Upper lobe of right lung (tissue), 1 donor: ENCODE results near the gene PIGC. TPM values are rescaled to one million over a fixed set of nuclear protein-coding genes. Genes with fewer than 3 reads are reported as not detected.

Experiments used
- ATAC-seq: fragments of 200-7000 bp; cut with Tn5 transposase; one replicate; pipeline ENCODE4 v1.9.1; 2020; ENCODE audit warnings: mild to moderate bottlenecking, moderate library complexity
- DNase-seq: peaks from one replicate; pipeline ENCODE4 v3.0.0-alpha.2; 2020
- H3K27ac ChIP-seq: fragments of 200-600 bp; one replicate; pipeline ENCODE4 v1.8.0; 2022
- H3K27me3 ChIP-seq: fragments of 200-600 bp; one replicate; pipeline ENCODE4 v1.8.0; 2022; ENCODE audit warnings: mild to moderate bottlenecking
- H3K36me3 ChIP-seq: fragments of 200-600 bp; one replicate; pipeline ENCODE4 v1.8.0; 2022
- H3K4me1 ChIP-seq: fragments of 200-600 bp; one replicate; pipeline ENCODE4 v1.8.0; 2022
- H3K4me3 ChIP-seq: fragments of 200-600 bp; one replicate; pipeline ENCODE4 v1.8.0; 2022; ENCODE audit warnings: mild to moderate bottlenecking
- H3K9me3 ChIP-seq: fragments of 200-600 bp; one replicate; pipeline ENCODE4 v1.8.0; 2022
- intact Hi-C: fragments of 100-400 bp; cut with DNase I; formaldehyde crosslinking; loops from one replicate; pipeline ENCODE4 v1.11.0; 2022
- total RNA-seq: library from RNA; stranded (reverse); fragmentation: NEBNext Ultra II Directional; extraction: Animal tissue kit (Norgen Biotek cat#: 25700); gene quantifications from one replicate; pipeline ENCODE4 v1.2.1, GENCODE V29; 2021
- TF ChIP-seq, protein P1 (sequence below): fragments of 200-600 bp; IDR thresholded peaks from one replicate; pipeline ENCODE4 v1.8.0; 2022; ENCODE audit warnings: antibody characterized with exemption
- donor health status: DM: no; HTN: yes; CAD: no; lungs with severe emphysema.

The PIGC gene
- total RNA-seq, 1 donor from 2014 or later, result 21.0 TPM

DNA sequence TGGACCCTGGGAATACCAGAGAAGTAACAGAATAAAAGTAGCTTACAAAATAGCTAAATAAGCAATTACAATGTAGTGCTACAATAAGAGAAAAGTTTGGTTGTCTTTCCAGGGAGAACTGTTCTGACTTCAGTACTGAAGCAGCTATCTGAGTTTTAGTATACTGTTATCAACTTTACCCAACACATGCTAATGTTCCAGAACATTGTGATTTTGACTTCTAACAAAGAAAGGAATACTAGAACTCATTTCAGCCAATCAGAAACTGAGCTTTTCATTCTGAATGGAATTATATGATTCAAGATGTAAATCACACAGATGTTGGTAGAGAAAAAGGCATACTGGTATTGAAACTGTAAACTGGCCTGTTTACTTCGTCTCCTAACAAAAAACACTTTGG is 23.5 kb downstream of the PIGC start, which contains the start of gene C1orf105:
C1orf105 (plus strand) TSS at position 301 of the 400 bp plus-strand sequence. CDS start 201 bp downstream, outside the sequence.
- H3K4me3 ChIP-seq, result no peak within 1 kb of the TSS
- intact Hi-C loops, result no loop called here
- H3K27me3 ChIP-seq, result no peaks in the 10 kb centered on the region
- no peaks in the 10 kb centered on the region for H3K9me3 ChIP-seq
- H3K4me1 ChIP-seq, result no peaks in the 10 kb centered on the region
- H3K27ac ChIP-seq, result no peak within 1 kb of the TSS
- TF ChIP-seq, protein P1, sequence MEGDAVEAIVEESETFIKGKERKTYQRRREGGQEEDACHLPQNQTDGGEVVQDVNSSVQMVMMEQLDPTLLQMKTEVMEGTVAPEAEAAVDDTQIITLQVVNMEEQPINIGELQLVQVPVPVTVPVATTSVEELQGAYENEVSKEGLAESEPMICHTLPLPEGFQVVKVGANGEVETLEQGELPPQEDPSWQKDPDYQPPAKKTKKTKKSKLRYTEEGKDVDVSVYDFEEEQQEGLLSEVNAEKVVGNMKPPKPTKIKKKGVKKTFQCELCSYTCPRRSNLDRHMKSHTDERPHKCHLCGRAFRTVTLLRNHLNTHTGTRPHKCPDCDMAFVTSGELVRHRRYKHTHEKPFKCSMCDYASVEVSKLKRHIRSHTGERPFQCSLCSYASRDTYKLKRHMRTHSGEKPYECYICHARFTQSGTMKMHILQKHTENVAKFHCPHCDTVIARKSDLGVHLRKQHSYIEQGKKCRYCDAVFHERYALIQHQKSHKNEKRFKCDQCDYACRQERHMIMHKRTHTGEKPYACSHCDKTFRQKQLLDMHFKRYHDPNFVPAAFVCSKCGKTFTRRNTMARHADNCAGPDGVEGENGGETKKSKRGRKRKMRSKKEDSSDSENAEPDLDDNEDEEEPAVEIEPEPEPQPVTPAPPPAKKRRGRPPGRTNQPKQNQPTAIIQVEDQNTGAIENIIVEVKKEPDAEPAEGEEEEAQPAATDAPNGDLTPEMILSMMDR, result no peak
- no peaks in the 10 kb centered on the region for H3K36me3 ChIP-seq
- ATAC-seq (no peak), DNase-seq (no peak)

DNA sequence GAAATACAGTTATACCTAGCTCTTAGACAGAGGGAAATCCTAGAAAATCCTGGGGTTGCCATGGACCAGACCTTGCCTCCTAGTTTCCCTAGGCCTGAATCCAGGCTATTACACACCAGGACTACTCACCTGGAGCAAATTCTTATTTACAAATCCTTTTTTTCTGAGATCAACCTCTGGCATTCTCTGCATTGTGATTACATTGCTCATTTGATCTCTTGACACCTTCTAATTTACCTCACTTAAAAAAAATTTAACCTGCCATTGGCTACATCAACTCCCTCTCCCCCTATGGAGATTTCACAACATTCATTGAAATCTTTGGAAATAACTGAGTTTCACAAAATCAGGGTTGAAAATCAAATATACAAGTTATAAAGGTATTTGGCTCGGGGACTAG is 26.3 kb downstream of the PIGC start:
- TF ChIP-seq, protein P1, result no peak
- H3K4me3 ChIP-seq, result no peak overlapping the region
- H3K9me3 ChIP-seq, result no peaks in the 10 kb centered on the region
- intact Hi-C loops, result no loop called here
- H3K27ac ChIP-seq, result no peak overlapping the region
- H3K27me3 ChIP-seq, result no peaks in the 10 kb centered on the region
- no peaks in the 10 kb centered on the region for H3K4me1 ChIP-seq
- no peaks in the 10 kb centered on the region for H3K36me3 ChIP-seq
- DNase-seq (no peak), ATAC-seq (no peak)

DNA sequence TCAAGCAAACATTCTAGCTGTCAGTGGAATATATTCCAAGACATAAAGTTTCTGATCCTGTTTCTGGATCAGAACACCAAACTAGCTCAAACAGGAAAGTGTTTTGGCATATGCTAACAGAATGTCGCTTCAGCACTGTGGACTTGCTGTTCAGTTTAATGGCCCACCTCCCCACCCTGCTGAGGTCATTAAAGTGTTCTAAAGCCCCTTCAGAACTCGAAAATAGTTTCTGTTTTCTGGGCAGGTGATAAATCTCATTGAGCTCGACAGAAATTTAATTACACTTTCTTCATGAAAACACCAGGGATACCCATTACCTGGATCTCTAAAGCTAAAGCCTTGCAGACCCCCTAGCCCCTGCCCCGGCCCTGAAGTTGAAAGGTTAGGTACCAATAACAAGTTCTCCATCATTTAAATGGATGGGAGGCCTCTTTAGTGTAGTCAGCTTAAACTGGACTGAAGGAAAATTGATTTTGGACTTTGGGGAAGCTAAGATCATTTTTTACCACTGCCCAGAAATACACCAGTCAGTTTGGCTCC is 27.3 kb downstream of the PIGC start:
- DNase-seq, result no peak
- no peak for ATAC-seq
- intact Hi-C loops, result no loop called here
- Histone ChIP-seq H3K27me3 (no peaks in the 10 kb centered on the region), H3K36me3 (no peaks in the 10 kb centered on the region), H3K4me3 (no peak overlapping the region), H3K4me1 (no peaks in the 10 kb centered on the region), H3K27ac (no peak overlapping the region), H3K9me3 (no peaks in the 10 kb centered on the region)
- TF ChIP-seq, protein P1, result no peak

DNA sequence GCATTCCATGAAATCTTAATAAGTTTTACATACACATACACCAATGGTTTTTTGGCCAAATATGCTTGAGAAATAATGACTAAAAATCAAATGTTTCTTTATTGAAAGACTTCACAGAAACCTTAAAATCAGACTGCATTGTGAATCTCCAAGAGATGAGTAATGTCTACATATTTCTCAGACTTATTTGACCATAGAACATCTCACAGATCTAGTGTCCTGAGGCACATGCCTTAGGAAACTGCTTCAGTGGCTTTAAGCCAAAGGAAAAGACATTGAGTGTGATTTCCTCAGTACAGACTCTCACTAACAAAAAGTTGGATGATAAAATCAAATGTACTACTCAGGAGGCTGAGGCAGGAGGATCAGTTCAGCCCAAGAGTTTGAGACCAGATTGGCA is 29.5 kb downstream of the PIGC start:
- no peak for DNase-seq
- Histone ChIP-seq H3K27me3 (no peaks in the 10 kb centered on the region), H3K27ac (no peak overlapping the region), H3K4me1 (no peaks in the 10 kb centered on the region), H3K9me3 (no peaks in the 10 kb centered on the region), H3K36me3 (no peaks in the 10 kb centered on the region), H3K4me3 (no peak overlapping the region)
- no peak for ATAC-seq
- intact Hi-C loops, result no loop called here
- TF ChIP-seq, protein P1, result no peak

DNA sequence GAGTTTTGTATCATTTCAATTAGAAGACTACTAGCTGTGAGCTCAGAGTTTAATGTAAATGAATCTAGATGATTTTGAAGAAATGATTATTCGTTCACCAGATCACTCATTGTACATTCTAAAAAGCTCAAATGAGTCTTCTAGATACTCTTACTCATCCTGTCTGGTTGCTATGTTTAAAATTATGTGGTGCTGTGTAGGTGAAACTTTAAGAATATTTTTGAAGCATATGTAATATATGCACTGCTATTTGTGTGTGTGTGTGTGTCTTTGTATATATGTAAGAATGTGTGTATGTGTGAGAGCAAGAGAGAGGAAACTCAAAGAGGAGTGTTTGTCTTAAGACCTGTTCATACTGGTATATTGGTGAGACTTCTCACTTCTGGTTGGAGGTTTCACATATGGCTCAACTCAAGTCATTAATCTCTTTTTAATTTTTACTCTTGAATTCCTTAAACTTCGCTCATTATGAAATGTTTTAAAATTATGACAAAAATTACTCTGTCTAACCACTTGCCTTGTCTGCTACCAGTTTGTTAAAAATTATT is 32.0 kb downstream of the PIGC start:
- intact Hi-C loops, result no loop called here
- Histone ChIP-seq H3K27me3 (no peaks in the 10 kb centered on the region), H3K4me1 (no peaks in the 10 kb centered on the region), H3K27ac (no peak overlapping the region), H3K36me3 (no peaks in the 10 kb centered on the region), H3K4me3 (no peak overlapping the region), H3K9me3 (no peaks in the 10 kb centered on the region)
- DNase-seq (no peak), ATAC-seq (no peak)
- TF ChIP-seq, protein P1, result no peak

DNA sequence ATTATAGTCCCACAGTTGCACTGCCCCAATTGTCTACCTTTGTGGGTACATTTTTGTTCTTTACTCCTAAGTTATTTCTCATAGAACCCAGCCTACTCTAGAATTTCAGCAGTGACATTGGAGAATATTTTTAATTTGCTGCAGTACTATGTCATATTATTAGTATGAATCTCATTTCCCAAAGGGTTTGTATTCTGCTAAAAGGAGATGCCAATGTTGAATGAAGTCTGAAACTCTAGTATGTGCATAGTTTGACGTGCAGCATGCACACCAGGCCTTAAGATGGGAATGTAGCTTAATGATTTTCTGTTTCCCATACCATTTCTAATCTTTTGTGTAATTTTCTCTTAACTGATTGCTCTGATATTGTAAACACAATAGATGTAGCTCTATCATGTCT is 33.8 kb downstream of the PIGC start:
- Histone ChIP-seq H3K27ac (no peak overlapping the region), H3K4me3 (no peak overlapping the region), H3K9me3 (no peaks in the 10 kb centered on the region), H3K4me1 (no peaks in the 10 kb centered on the region), H3K27me3 (no peaks in the 10 kb centered on the region), H3K36me3 (no peaks in the 10 kb centered on the region)
- DNase-seq (no peak), ATAC-seq (no peak)
- intact Hi-C loops, result no loop called here
- TF ChIP-seq, protein P1, result no peak
